Measurements from ENCODE around the gene IQSEC1. TPM values are rescaled to one million over a fixed set of nuclear protein-coding genes. Genes with fewer than 3 reads are reported as not detected.

IQSEC1 gene
- total RNA-seq, 1 donor from 2014 or later = 29.5 TPM

DNA sequence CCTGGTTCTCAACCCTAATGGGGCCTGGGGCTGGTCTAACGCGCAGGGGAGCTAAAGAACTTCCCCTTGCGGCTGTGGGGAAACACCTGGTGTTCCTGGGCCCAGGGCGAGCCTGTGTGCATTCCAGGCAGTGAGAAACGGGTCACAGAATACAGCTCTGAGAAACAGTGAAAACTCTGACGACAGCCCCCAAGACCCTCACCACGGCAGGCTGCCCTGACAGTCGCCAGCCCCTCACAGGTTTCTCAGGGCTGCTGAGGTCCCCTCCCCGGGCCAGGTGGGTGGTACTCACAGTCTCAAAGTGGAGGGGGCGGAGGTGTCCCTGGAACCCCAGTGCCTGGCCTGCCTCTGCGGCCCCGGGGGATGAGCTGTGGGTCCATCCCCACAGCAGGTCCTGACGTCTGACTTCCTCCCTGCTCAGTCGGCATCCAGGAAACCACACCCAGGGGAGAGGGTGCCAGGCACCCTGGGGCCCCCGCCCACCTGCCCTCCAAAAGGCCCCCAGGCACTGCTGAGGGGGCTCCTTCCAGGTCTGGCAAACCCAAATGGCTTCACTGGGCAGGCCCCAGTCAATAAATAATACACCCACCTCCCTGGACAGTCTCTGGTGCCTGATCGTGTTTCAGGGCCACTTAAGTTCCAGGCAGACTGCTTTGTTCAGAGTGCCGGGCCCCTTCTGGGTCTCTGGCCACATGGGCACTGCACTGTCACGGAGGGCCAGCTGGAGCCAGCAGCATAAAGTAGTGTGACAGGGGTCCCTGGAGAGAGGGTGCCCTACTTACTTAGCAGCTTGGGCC lies 57.7 kb downstream of the IQSEC1 start:
- DNase-seq (ENCODE audit: low read depth) (no peak), FAIRE-seq (no peak)
- Histone ChIP-seq H2AFZ (ENCODE audit: low read depth, low read length) (no peak overlapping the region), H3K4me3 (ENCODE audit: insufficient read depth, low read depth, low read length) (no peak overlapping the region), H3K27ac (ENCODE audit: low read depth, low read length) (no peak overlapping the region), H4K20me1 (ENCODE audit: insufficient read depth, low read length) (peaks cover 22% of the 10 kb centered on the region), H3K4me1 (ENCODE audit: insufficient read depth, low read length) (peaks cover 43% of the 10 kb centered on the region), H3K9ac (ENCODE audit: low read length) (no peak overlapping the region), H3K36me3 (ENCODE audit: insufficient read depth, low read length) (no peaks in the 10 kb centered on the region), H3K79me2 (ENCODE audit: insufficient read depth, low read length) (no peaks in the 10 kb centered on the region), H3K9me3 (ENCODE audit: insufficient read depth, low read depth, low read length) (no peaks in the 10 kb centered on the region), H3K4me2 (ENCODE audit: low read length) (no peak overlapping the region), H3K27me3 (ENCODE audit: insufficient read depth, low read length) (no peaks in the 10 kb centered on the region)
- Mint-ChIP-seq H3K36me3 (ENCODE audit: low read depth, unreplicated experiment) (no peaks in the 10 kb centered on the region), H3K27ac (ENCODE audit: unreplicated experiment) (no peak overlapping the region), H3K9me3 (ENCODE audit: unreplicated experiment) (no peaks in the 10 kb centered on the region), H3K4me1 (ENCODE audit: low read depth, unreplicated experiment) (peaks cover 25% of the 10 kb centered on the region), H3K4me3 (ENCODE audit: unreplicated experiment) (no peak overlapping the region), H3K27me3 (ENCODE audit: low read depth, unreplicated experiment) (peaks cover 5% of the 10 kb centered on the region)
- TF ChIP-seq, protein P1, sequence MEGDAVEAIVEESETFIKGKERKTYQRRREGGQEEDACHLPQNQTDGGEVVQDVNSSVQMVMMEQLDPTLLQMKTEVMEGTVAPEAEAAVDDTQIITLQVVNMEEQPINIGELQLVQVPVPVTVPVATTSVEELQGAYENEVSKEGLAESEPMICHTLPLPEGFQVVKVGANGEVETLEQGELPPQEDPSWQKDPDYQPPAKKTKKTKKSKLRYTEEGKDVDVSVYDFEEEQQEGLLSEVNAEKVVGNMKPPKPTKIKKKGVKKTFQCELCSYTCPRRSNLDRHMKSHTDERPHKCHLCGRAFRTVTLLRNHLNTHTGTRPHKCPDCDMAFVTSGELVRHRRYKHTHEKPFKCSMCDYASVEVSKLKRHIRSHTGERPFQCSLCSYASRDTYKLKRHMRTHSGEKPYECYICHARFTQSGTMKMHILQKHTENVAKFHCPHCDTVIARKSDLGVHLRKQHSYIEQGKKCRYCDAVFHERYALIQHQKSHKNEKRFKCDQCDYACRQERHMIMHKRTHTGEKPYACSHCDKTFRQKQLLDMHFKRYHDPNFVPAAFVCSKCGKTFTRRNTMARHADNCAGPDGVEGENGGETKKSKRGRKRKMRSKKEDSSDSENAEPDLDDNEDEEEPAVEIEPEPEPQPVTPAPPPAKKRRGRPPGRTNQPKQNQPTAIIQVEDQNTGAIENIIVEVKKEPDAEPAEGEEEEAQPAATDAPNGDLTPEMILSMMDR (IDR thresholded peaks at IDR 0.05; ENCODE audit: insufficient read depth, low read depth, low read length) = no peak
- no peak for TF ChIP-seq EZH2 (IDR thresholded peaks at IDR 0.05; ENCODE audit: insufficient read depth, low read length)

DNA sequence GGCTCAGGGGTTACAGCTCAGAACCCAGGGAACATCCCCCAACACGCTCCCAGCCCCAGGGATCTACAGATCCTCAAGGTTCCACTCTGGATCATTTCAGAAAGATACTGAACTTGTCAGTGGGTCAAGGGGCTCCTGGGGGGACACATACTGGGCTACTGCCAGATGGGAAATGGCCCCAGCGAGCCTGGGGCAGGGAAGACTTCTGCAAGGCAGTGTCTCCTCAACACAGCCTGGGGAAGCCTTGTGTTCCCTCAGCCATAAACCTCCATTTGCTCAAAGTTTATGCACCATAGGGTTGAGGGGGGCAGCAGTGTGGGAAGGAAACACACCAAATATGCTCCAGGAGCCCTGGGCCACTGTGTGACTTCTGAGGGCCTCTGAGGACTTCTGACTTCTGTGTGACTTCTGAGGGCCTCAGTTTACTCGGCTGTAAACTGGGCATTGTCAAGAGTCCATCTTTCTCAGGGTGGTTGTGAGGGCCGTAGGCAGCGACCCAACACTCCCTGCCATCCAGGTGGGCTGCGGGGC lies 58.4 kb downstream of the IQSEC1 start:
- Histone ChIP-seq H3K4me1 (ENCODE audit: insufficient read depth, low read length) (peaks cover 37% of the 10 kb centered on the region), H2AFZ (ENCODE audit: low read depth, low read length) (no peak overlapping the region), H3K27ac (ENCODE audit: low read depth, low read length) (no peak overlapping the region), H3K36me3 (ENCODE audit: insufficient read depth, low read length) (no peaks in the 10 kb centered on the region), H4K20me1 (ENCODE audit: insufficient read depth, low read length) (peaks cover 29% of the 10 kb centered on the region), H3K79me2 (ENCODE audit: insufficient read depth, low read length) (no peaks in the 10 kb centered on the region), H3K27me3 (ENCODE audit: insufficient read depth, low read length) (no peaks in the 10 kb centered on the region), H3K9me3 (ENCODE audit: insufficient read depth, low read depth, low read length) (no peaks in the 10 kb centered on the region), H3K4me2 (ENCODE audit: low read length) (no peak overlapping the region), H3K4me3 (ENCODE audit: insufficient read depth, low read depth, low read length) (no peak overlapping the region), H3K9ac (ENCODE audit: low read length) (no peak overlapping the region)
- Mint-ChIP-seq H3K27ac (ENCODE audit: unreplicated experiment) (no peak overlapping the region), H3K4me1 (ENCODE audit: low read depth, unreplicated experiment) (peaks cover 23% of the 10 kb centered on the region), H3K36me3 (ENCODE audit: low read depth, unreplicated experiment) (peaks cover under 1% of the 10 kb centered on the region), H3K9me3 (ENCODE audit: unreplicated experiment) (no peaks in the 10 kb centered on the region), H3K27me3 (ENCODE audit: low read depth, unreplicated experiment) (peaks cover 5% of the 10 kb centered on the region), H3K4me3 (ENCODE audit: unreplicated experiment) (no peak overlapping the region)
- DNase-seq (ENCODE audit: low read depth) = no peak
- FAIRE-seq = no peak
- TF ChIP-seq EZH2 (IDR thresholded peaks at IDR 0.05; ENCODE audit: insufficient read depth, low read length) = no peak
- TF ChIP-seq, protein P1 (IDR thresholded peaks at IDR 0.05; ENCODE audit: insufficient read depth, low read depth, low read length) = no peak
